Esophagus (tissue), 2 donors: ENCODE data around the gene GNAL. TPM values are rescaled to one million over a fixed set of nuclear protein-coding genes. Genes with fewer than 3 reads are reported as not detected.
"Not testable (repeated sequence)": the region's sequence is repeated elsewhere in the genome, so short reads cannot be mapped to it uniquely, and the experiment has no call there.

Source experiments
- H3K27ac ChIP-seq, 2 donors: one replicate each; pipeline ENCODE4 v1.5.1; 2013; ENCODE audit warnings: low read depth in 2 of 2, mild to moderate bottlenecking in 2 of 2, inconsistent platforms in 1 of 2, low read length in 1 of 2, moderate library complexity in 1 of 2
- H3K27me3 ChIP-seq, 2 donors: one replicate each; pipeline ENCODE4 v1.6.1; 2013; ENCODE audit warnings: low read length in 2 of 2, control low read depth in 1 of 2, mild to moderate bottlenecking in 1 of 2; ENCODE audit not compliant: insufficient read depth in 2 of 2, control insufficient read depth in 1 of 2
- H3K36me3 ChIP-seq, 2 donors: one replicate each; pipeline ENCODE4 v1.6.1; 2013; ENCODE audit warnings: low read length in 1 of 2; ENCODE audit not compliant: control insufficient read depth in 2 of 2, insufficient read depth in 2 of 2
- H3K4me1 ChIP-seq, 2 donors: one replicate each; pipeline ENCODE4 v1.6.1; 2013; ENCODE audit warnings: low read length in 1 of 2; ENCODE audit not compliant: control insufficient read depth in 2 of 2, insufficient read depth in 2 of 2
- H3K4me3 ChIP-seq, 2 donors: one replicate each; pipeline ENCODE4 v1.5.1; 2013; ENCODE audit warnings: low read length in 2 of 2, mild to moderate bottlenecking in 2 of 2, low read depth in 1 of 2, moderate library complexity in 1 of 2
- H3K9me3 ChIP-seq, 2 donors: one replicate each; pipeline ENCODE4 v1.6.1; 2013; ENCODE audit warnings: mild to moderate bottlenecking in 2 of 2, low read depth in 1 of 2, low read length in 1 of 2, moderate library complexity in 1 of 2; ENCODE audit not compliant: control insufficient read depth in 2 of 2, insufficient read depth in 1 of 2
- WGBS, 2 donors: extraction: QIAGEN DNeasy Blood & Tissue Kit; methylation state at CpG; one replicate each; pipeline ENCODE4 v1.1.7; 2013; 5-methylcytosine and 5-hydroxymethylcytosine counted together
- polyA plus RNA-seq, 2 donors: library from polyadenylated mRNA; stranded (reverse); fragments of 200-250 nt; gene quantifications; one replicate each; pipeline ENCODE4 v1.2.3, GENCODE V29; 2013
- donor health status: healthy with polysubstance abuse.
- donor health status: Bipolar disorder and iron deficiency.

Gene GNAL
- polyA plus RNA-seq, 2 donors, result 1.6 to 2.1 TPM

GRCh38 chr18:11714244-11714918 lies 25.3 kb downstream of the GNAL start:
- H3K27me3 ChIP-seq, result no peaks in the 10 kb centered on the region
- H3K4me1 ChIP-seq, result no peaks in the 10 kb centered on the region
- H3K27ac ChIP-seq, result no peak overlapping the region
- H3K4me3 ChIP-seq, result no peak overlapping the region
- no peaks in the 10 kb centered on the region for H3K36me3 ChIP-seq
- WGBS, 2 donors, result 80 to 83% methylated on average over 7 of the region's 7 CpGs
- no peaks in the 10 kb centered on the region for H3K9me3 ChIP-seq

- not testable (repeated sequence) for H3K36me3 ChIP-seq, H3K4me1 ChIP-seq, H3K4me3 ChIP-seq, H3K27me3 ChIP-seq, H3K9me3 ChIP-seq, H3K27ac ChIP-seq
- WGBS, 2 donors, result 94 to 96% methylated on average over 16 to 24 of the region's 24 CpGs
Observed at GRCh38 chr18:11716767-11717315, 27.8 kb downstream of the GNAL start.

GRCh38 chr18:11719050-11719449 lies 30.0 kb downstream of the GNAL start:
- 72 to 77% methylated on average over 2 of the region's 2 CpGs for WGBS, 2 donors

GRCh38 chr18:11719621-11720020 lies 30.6 kb downstream of the GNAL start:
- WGBS, 2 donors, result 89 to 94% methylated on average over 7 of the region's 7 CpGs
- Histone ChIP-seq H3K27me3 (no peaks in the 10 kb centered on the region), H3K4me3 (no peak overlapping the region), H3K36me3 (no peaks in the 10 kb centered on the region), H3K9me3 (peaks cover 0 to 2% of the 10 kb centered on the region in 2 donors), H3K27ac (no peak overlapping the region), H3K4me1 (no peaks in the 10 kb centered on the region)

More at GRCh38 chr18:11719050-11719449, 30.0 kb downstream of the GNAL start:
- Histone ChIP-seq H3K27me3 (no peaks in the 10 kb centered on the region), H3K27ac (no peak overlapping the region), H3K9me3 (peaks cover 0 to 2% of the 10 kb centered on the region in 2 donors), H3K4me1 (no peaks in the 10 kb centered on the region), H3K4me3 (no peak overlapping the region), H3K36me3 (no peaks in the 10 kb centered on the region)

GRCh38 chr18:11721720-11722119 lies 32.7 kb downstream of the GNAL start:
- no peaks in the 10 kb centered on the region for H3K36me3 ChIP-seq
- H3K4me1 ChIP-seq, result no peaks in the 10 kb centered on the region
- WGBS, 2 donors, result 82 to 88% methylated on average over 3 of the region's 3 CpGs
- H3K27me3 ChIP-seq, result no peaks in the 10 kb centered on the region
- H3K9me3 ChIP-seq, result peaks cover 0 to 2% of the 10 kb centered on the region in 2 donors
- H3K4me3 ChIP-seq, result no peak overlapping the region
- H3K27ac ChIP-seq, result no peak overlapping the region

GRCh38 chr18:11724781-11725180 lies 35.7 kb downstream of the GNAL start:
- Histone ChIP-seq H3K36me3 (peaks cover 0 to 3% of the 10 kb centered on the region in 2 donors), H3K27me3 (no peaks in the 10 kb centered on the region), H3K9me3 (no peaks in the 10 kb centered on the region), H3K27ac (no peak overlapping the region), H3K4me1 (peaks cover 0 to 3% of the 10 kb centered on the region in 2 donors), H3K4me3 (no peak overlapping the region)
- WGBS, 2 donors, result 84 to 90% methylated on average over 5 of the region's 5 CpGs

GRCh38 chr18:11726556-11726955 lies 37.5 kb downstream of the GNAL start:
- no peak overlapping the region for H3K27ac ChIP-seq
- no peaks in the 10 kb centered on the region for H3K9me3 ChIP-seq
- H3K27me3 ChIP-seq, result no peaks in the 10 kb centered on the region
- H3K4me1 ChIP-seq, result peaks cover 0 to 3% of the 10 kb centered on the region in 2 donors
- WGBS, 2 donors, result 43 to 54% methylated on average over 2 of the region's 2 CpGs
- H3K36me3 ChIP-seq, result peaks cover 0 to 3% of the 10 kb centered on the region in 2 donors
- no peak overlapping the region for H3K4me3 ChIP-seq

GRCh38 chr18:11728249-11728648 lies 39.2 kb downstream of the GNAL start:
- H3K27me3 ChIP-seq, result no peaks in the 10 kb centered on the region
- peaks cover 0 to 3% of the 10 kb centered on the region in 2 donors for H3K36me3 ChIP-seq
- H3K9me3 ChIP-seq, result no peaks in the 10 kb centered on the region
- H3K27ac ChIP-seq, result no peak overlapping the region
- WGBS, 2 donors, result 54 to 66% methylated on average over 1 of the region's 1 CpG
- H3K4me3 ChIP-seq, result no peak overlapping the region
- H3K4me1 ChIP-seq, result peaks cover 0 to 6% of the 10 kb centered on the region in 2 donors

- 63 to 70% methylated on average over 6 of the region's 6 CpGs for WGBS, 2 donors
- no peaks in the 10 kb centered on the region for H3K27me3 ChIP-seq
- H3K27ac ChIP-seq, result no peak overlapping the region
Observed at GRCh38 chr18:11729556-11729955, 40.5 kb downstream of the GNAL start.

GRCh38 chr18:11733031-11733430 lies 44.0 kb downstream of the GNAL start:
- Histone ChIP-seq H3K4me3 (peak overlapping the region in 1 of 2 donors; percentile 37), H3K4me1 (peaks cover 0 to 3% of the 10 kb centered on the region in 2 donors), H3K9me3 (no peaks in the 10 kb centered on the region), H3K27ac (no peak overlapping the region), H3K27me3 (no peaks in the 10 kb centered on the region), H3K36me3 (no peaks in the 10 kb centered on the region)
- 11 to 12% methylated on average over 17 of the region's 17 CpGs for WGBS, 2 donors

More at GRCh38 chr18:11729556-11729955, 40.5 kb downstream of the GNAL start:
- Histone ChIP-seq H3K9me3 (no peaks in the 10 kb centered on the region), H3K36me3 (peaks cover 0 to 3% of the 10 kb centered on the region in 2 donors), H3K4me1 (peaks cover 0 to 6% of the 10 kb centered on the region in 2 donors), H3K4me3 (no peak overlapping the region)
